H9 (cell line): ENCODE measurements around the gene CCDC40. TPM values are rescaled to one million over a fixed set of nuclear protein-coding genes. Genes with fewer than 3 reads are reported as not detected.

ENCODE experiments used
- DNase-seq: peaks from one replicate; pipeline ENCODE4 v3.0.0-alpha.2; 2017
- H2AFZ ChIP-seq: one replicate; pipeline ENCODE4 v1.6.1; 2013; ENCODE audit warnings: mild to moderate bottlenecking, low read length, control low read depth, moderate library complexity
- H2AK5ac ChIP-seq: 2 replicates; pipeline ENCODE4 v1.6.1; 2013; ENCODE audit warnings: low read length, control low read depth, mixed read lengths; ENCODE audit not compliant: insufficient read length
- H2BK120ac ChIP-seq: one replicate; pipeline ENCODE4 v1.6.1; 2013; ENCODE audit warnings: low read depth, mild to moderate bottlenecking, low read length, control low read depth, inconsistent platforms; ENCODE audit not compliant: poor library complexity, severe bottlenecking
- H2BK12ac ChIP-seq: 2 replicates; pipeline ENCODE4 v1.6.1; 2013; ENCODE audit warnings: low read length, control low read depth, mixed read lengths, low read depth; ENCODE audit not compliant: insufficient read length
- H2BK15ac ChIP-seq: 2 replicates; pipeline ENCODE4 v1.6.1; 2013; ENCODE audit warnings: low read depth, low read length, control low read depth
- H2BK20ac ChIP-seq: one replicate; pipeline ENCODE4 v1.6.1; 2013; ENCODE audit warnings: low read depth, mild to moderate bottlenecking, low read length, control low read depth, inconsistent platforms; ENCODE audit not compliant: poor library complexity, severe bottlenecking
- H2BK5ac ChIP-seq: 2 replicates; pipeline ENCODE4 v1.6.1; 2013; ENCODE audit warnings: low read length, control low read depth, mixed read lengths; ENCODE audit not compliant: insufficient read length
- H3K14ac ChIP-seq: 2 replicates; pipeline ENCODE4 v1.6.1; 2013; ENCODE audit warnings: low read length, control low read depth; ENCODE audit not compliant: insufficient read depth
- H3K18ac ChIP-seq: 2 replicates; pipeline ENCODE4 v1.6.1; 2013; ENCODE audit warnings: low read depth, mild to moderate bottlenecking, mixed read lengths, low read length, control low read depth; ENCODE audit not compliant: insufficient read length
- H3K23ac ChIP-seq: 2 replicates; pipeline ENCODE4 v1.6.1; 2013; ENCODE audit warnings: low read length, control low read depth, mixed read lengths, low read depth; ENCODE audit not compliant: insufficient read length
- H3K23me2 ChIP-seq: 2 replicates; pipeline ENCODE4 v1.6.1; 2013; ENCODE audit warnings: low read depth, mild to moderate bottlenecking, mixed read lengths, low read length, control low read depth; ENCODE audit not compliant: insufficient read length, poor library complexity, severe bottlenecking
- H3K27ac ChIP-seq: 2 replicates; pipeline ENCODE4 v1.5.1; 2013; ENCODE audit warnings: low read length, control low read depth, mixed read lengths, low read depth; ENCODE audit not compliant: insufficient read length
- H3K27me3 ChIP-seq: 2 replicates; pipeline ENCODE4 v1.6.1; 2013; ENCODE audit warnings: low read length, control low read depth, inconsistent platforms; ENCODE audit not compliant: insufficient read depth
- H3K4ac ChIP-seq: 2 replicates; pipeline ENCODE4 v1.6.1; 2013; ENCODE audit warnings: low read depth, mild to moderate bottlenecking, control low read depth, inconsistent platforms, low read length, moderate library complexity
- H3K4me1 ChIP-seq: 2 replicates; pipeline ENCODE4 v1.6.1; 2013; ENCODE audit warnings: low read length, control low read depth, inconsistent platforms; ENCODE audit not compliant: insufficient read depth
- H3K4me2 ChIP-seq: 2 replicates; pipeline ENCODE4 v1.6.1; 2013; ENCODE audit warnings: low read length, control low read depth, mixed read lengths; ENCODE audit not compliant: insufficient read length, insufficient read depth
- H3K56ac ChIP-seq: 2 replicates; pipeline ENCODE4 v1.6.1; 2013; ENCODE audit warnings: low read depth, mild to moderate bottlenecking, mixed read lengths, low read length, control low read depth; ENCODE audit not compliant: insufficient read length
- H3K79me1 ChIP-seq: 2 replicates; pipeline ENCODE4 v1.6.1; 2013; ENCODE audit warnings: low read depth, mild to moderate bottlenecking, moderate library complexity, low read length, control low read depth, inconsistent platforms; ENCODE audit not compliant: insufficient read depth, poor library complexity, severe bottlenecking
- H3K79me2 ChIP-seq: 2 replicates; pipeline ENCODE4 v1.6.1; 2013; ENCODE audit warnings: low read length, control low read depth, inconsistent platforms; ENCODE audit not compliant: insufficient read depth
- H3K9ac ChIP-seq: 2 replicates; pipeline ENCODE4 v1.6.1; 2013; ENCODE audit warnings: low read length, control low read depth, mixed read lengths; ENCODE audit not compliant: insufficient read length; ENCODE audit errors: extremely low read depth
- H3K9me3 ChIP-seq: one replicate; pipeline ENCODE4 v1.6.1; 2013; ENCODE audit warnings: low read depth, low read length, inconsistent platforms; ENCODE audit not compliant: control insufficient read depth
- H3T11ph ChIP-seq: one replicate; pipeline ENCODE4 v1.6.1; 2013; ENCODE audit warnings: mild to moderate bottlenecking, low read length, control low read depth, inconsistent platforms
- H4K20me1 ChIP-seq: one replicate; pipeline ENCODE4 v1.6.1; 2013; ENCODE audit not compliant: control insufficient read depth, insufficient read length, insufficient read depth
- H4K5ac ChIP-seq: 2 replicates; pipeline ENCODE4 v1.6.1; 2013; ENCODE audit warnings: low read depth, mild to moderate bottlenecking, mixed read lengths, low read length, control low read depth; ENCODE audit not compliant: insufficient read length
- H4K8ac ChIP-seq: replicated peaks from 2 replicates; pipeline ENCODE4 v1.6.1; 2013; ENCODE audit warnings: low read length, control low read depth, mixed read lengths, low read depth; ENCODE audit not compliant: insufficient read length
- H4K91ac ChIP-seq: 2 replicates; pipeline ENCODE4 v1.6.1; 2013; ENCODE audit warnings: low read depth, mild to moderate bottlenecking, moderate library complexity, mixed read lengths, low read length, control low read depth; ENCODE audit not compliant: insufficient read length
- H3K27ac Mint-ChIP-seq, 3 experiments: 2 replicates in 2 of 3; 3 replicates in 1 of 3; pipeline ENCODE4 v1.8.0; 2020 to 2021; ENCODE audit warnings: mixed read lengths in 3 of 3, mild to moderate bottlenecking in 1 of 3, moderate library complexity in 1 of 3
- H3K27me3 Mint-ChIP-seq: 2 replicates; pipeline ENCODE4 v1.8.0; 2021; ENCODE audit warnings: low read depth, mild to moderate bottlenecking, moderate library complexity, mixed read lengths
- H3K36me3 Mint-ChIP-seq, 3 experiments: 2 replicates in 2 of 3; 3 replicates in 1 of 3; pipeline ENCODE4 v1.8.0; 2020 to 2021; ENCODE audit warnings: low read depth in 3 of 3, mixed read lengths in 3 of 3; ENCODE audit not compliant: insufficient read depth in 1 of 3
- H3K4me1 Mint-ChIP-seq, 2 experiments: 2 replicates each; pipeline ENCODE4 v1.8.0; 2020; ENCODE audit warnings: mixed read lengths in 2 of 2
- H3K4me3 Mint-ChIP-seq, 2 experiments: 2 replicates in 1 of 2; 3 replicates in 1 of 2; pipeline ENCODE4 v1.8.0; 2020 to 2021; ENCODE audit warnings: mild to moderate bottlenecking in 2 of 2, mixed read lengths in 2 of 2, moderate library complexity in 1 of 2
- H3K9me3 Mint-ChIP-seq, 2 experiments: 2 replicates in 1 of 2; 3 replicates in 1 of 2; pipeline ENCODE4 v1.8.0; 2020; ENCODE audit warnings: mild to moderate bottlenecking in 2 of 2, mixed read lengths in 2 of 2, moderate library complexity in 1 of 2
- WGBS: extraction: QIAGEN DNeasy Blood & Tissue Kit; methylation state at CpG from one replicate; pipeline ENCODE4 v1.1.7; 2013; ENCODE audit warnings: missing lambda C conversion rate, low lambda C conversion rate, mixed read lengths; ENCODE audit not compliant: insufficient read length; ENCODE audit errors: extremely low coverage; 5-methylcytosine and 5-hydroxymethylcytosine counted together
- total RNA-seq: library from RNA; stranded (reverse); gene quantifications from 2 replicates; pipeline ENCODE4 v1.2.1, GENCODE V29; 2021
- TF ChIP-seq, protein P1 (sequence below): fragments of 200-600 bp; sonication (generic); conservative IDR thresholded peaks from 3 replicates; pipeline ENCODE4 v1.8.0; 2021; ENCODE audit warnings: antibody characterized with exemption, mild to moderate bottlenecking

Gene CCDC40
- total RNA-seq, 1 experiment from 2014 or later = 8.9 TPM

DNA sequence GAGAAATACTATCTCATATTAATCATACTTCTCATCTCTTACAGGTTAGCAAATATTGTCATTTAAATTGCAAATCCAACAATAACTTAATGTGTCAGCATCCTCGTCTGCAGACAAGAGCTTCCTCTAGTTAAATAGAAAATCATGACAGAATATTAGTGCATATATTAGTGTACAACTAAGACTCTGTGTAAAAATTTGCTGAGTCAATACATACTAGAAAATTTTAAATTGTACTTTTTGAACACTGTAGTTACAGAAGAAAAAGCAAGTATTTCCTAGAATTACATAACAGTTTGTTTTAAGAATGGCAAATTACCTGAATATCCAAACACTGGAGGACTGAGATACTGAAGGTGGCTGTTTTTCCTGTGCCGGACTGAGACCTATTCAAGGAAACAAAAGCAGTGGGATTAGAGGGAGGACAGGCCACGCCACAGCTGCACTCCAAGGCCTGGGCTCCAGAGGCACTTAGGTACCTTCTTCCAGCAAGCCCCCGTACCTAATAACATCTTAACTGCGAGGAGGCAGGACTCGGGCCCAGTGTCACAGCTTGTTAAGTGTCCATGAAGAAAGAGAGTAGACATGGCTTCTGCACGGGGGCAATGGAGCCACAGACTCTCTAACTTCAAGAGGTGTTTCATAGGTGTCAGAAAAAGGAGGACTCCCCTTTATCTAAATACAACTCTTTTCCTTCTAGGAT is 105.2 kb downstream of the CCDC40 start:
- Histone ChIP-seq H3K27me3 (no peaks in the 10 kb centered on the region), H4K8ac (no peak overlapping the region), H4K91ac (no peak overlapping the region), H2BK120ac (no peak overlapping the region), H3K18ac (no peak overlapping the region), H3K23ac (no peak overlapping the region), H4K20me1 (no peaks in the 10 kb centered on the region), H4K5ac (no peak overlapping the region), H3K9me3 (no peaks in the 10 kb centered on the region), H2AFZ (no peak overlapping the region), H3K23me2 (peaks cover 6% of the 10 kb centered on the region), H3K4ac (no peak overlapping the region), H3K14ac (no peak overlapping the region), H2AK5ac (no peak overlapping the region), H3K4me2 (no peak overlapping the region), H3K79me1 (peaks cover 4% of the 10 kb centered on the region), H3K9ac (no peak overlapping the region), H3T11ph (no peak overlapping the region), H2BK5ac (no peak overlapping the region), H2BK15ac (no peak overlapping the region), H3K56ac (no peak overlapping the region), H3K27ac (no peak overlapping the region), H2BK12ac (no peak overlapping the region), H3K79me2 (peaks cover 21% of the 10 kb centered on the region; the same call in 1 of the 2 replicates), H2BK20ac (no peak overlapping the region), H3K4me1 (peaks cover 3% of the 10 kb centered on the region; the same call in 1 of the 2 replicates)
- TF ChIP-seq, protein P1, sequence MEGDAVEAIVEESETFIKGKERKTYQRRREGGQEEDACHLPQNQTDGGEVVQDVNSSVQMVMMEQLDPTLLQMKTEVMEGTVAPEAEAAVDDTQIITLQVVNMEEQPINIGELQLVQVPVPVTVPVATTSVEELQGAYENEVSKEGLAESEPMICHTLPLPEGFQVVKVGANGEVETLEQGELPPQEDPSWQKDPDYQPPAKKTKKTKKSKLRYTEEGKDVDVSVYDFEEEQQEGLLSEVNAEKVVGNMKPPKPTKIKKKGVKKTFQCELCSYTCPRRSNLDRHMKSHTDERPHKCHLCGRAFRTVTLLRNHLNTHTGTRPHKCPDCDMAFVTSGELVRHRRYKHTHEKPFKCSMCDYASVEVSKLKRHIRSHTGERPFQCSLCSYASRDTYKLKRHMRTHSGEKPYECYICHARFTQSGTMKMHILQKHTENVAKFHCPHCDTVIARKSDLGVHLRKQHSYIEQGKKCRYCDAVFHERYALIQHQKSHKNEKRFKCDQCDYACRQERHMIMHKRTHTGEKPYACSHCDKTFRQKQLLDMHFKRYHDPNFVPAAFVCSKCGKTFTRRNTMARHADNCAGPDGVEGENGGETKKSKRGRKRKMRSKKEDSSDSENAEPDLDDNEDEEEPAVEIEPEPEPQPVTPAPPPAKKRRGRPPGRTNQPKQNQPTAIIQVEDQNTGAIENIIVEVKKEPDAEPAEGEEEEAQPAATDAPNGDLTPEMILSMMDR = no peak
- Mint-ChIP-seq H3K4me1 (peaks cover 12 to 17% of the 10 kb centered on the region in 2 experiments), H3K36me3 (peaks cover 55 to 91% (median 91%) of the 10 kb centered on the region in 3 experiments), H3K9me3 (no peaks in the 10 kb centered on the region), H3K27ac (no peak overlapping the region), H3K27me3 (no peaks in the 10 kb centered on the region), H3K4me3 (no peak overlapping the region)
- no peak for DNase-seq
- no CpG with 5 or more reads among the region's 7 CpGs for WGBS
